HG03095 (cell line): ENCODE results near the gene ZNF536.
"Not testable (repeated sequence)": the region's sequence is repeated elsewhere in the genome, so short reads cannot be mapped to it uniquely, and the experiment has no call there.

Source experiments
- ATAC-seq: cut with Tn5 transposase; IDR thresholded peaks from one replicate; pipeline ENCODE4 v1.9.1; 2021; ENCODE audit warnings: moderate library complexity; ENCODE audit not compliant: unreplicated experiment

ZNF536 gene

GRCh38 chr19:30386551-30387143, 14.5 kb downstream of the ZNF536 start:
- ATAC-seq: no peak

GRCh38 chr19:30387311-30388115, 15.3 kb downstream of the ZNF536 start:
- ATAC-seq: no peak

- ATAC-seq: no peak
Measured at GRCh38 chr19:30388327-30388726, 16.1 kb downstream of the ZNF536 start.

- no peak for ATAC-seq
Measured at GRCh38 chr19:30388819-30389218, 16.6 kb downstream of the ZNF536 start.

- ATAC-seq: no peak
Measured at GRCh38 chr19:30390356-30390988, 18.3 kb downstream of the ZNF536 start.

- no peak for ATAC-seq
Measured at GRCh38 chr19:30391052-30391451, 18.9 kb downstream of the ZNF536 start.

GRCh38 chr19:30391554-30392551, 19.7 kb downstream of the ZNF536 start:
- ATAC-seq: no peak

- no peak for ATAC-seq
Measured at GRCh38 chr19:30393046-30393445, 20.9 kb downstream of the ZNF536 start.

- ATAC-seq: no peak
Measured at GRCh38 chr19:30393729-30394480, 21.7 kb downstream of the ZNF536 start.

GRCh38 chr19:30394481-30395151, 22.4 kb downstream of the ZNF536 start:
- ATAC-seq: no peak

- ATAC-seq: no peak
Measured at GRCh38 chr19:30395283-30395682, 23.1 kb downstream of the ZNF536 start.

- not testable (repeated sequence) for ATAC-seq
Measured at GRCh38 chr19:30398539-30398938, 26.4 kb downstream of the ZNF536 start.

GRCh38 chr19:30401956-30402355, 29.8 kb downstream of the ZNF536 start:
- ATAC-seq: no peak

GRCh38 chr19:30402436-30403202, 30.4 kb downstream of the ZNF536 start:
- ATAC-seq: no peak

- no peak for ATAC-seq
Measured at GRCh38 chr19:30403203-30403985, 31.2 kb downstream of the ZNF536 start.

GRCh38 chr19:30406220-30407067, 34.3 kb downstream of the ZNF536 start:
- ATAC-seq: no peak

GRCh38 chr19:30407068-30407709, 35.0 kb downstream of the ZNF536 start:
- no peak for ATAC-seq
